ENCODE measurements around the gene NEK1.

GRCh38 chr4:169407217-169407845 is 205.1 kb downstream of the NEK1 start:
- TF ChIP-seq USF2 (IDR thresholded peaks at IDR 0.05; ENCODE audit: low read length) (no peak), CHD1 (IDR thresholded peaks at IDR 0.05; ENCODE audit: low read depth, low read length) (no peak), MAX (IDR thresholded peaks at IDR 0.05) (no peak), CEBPB (IDR thresholded peaks at IDR 0.05; ENCODE audit: low read depth, low read length) (no peak), FOSL1 (IDR thresholded peaks at IDR 0.05; ENCODE audit: insufficient read depth, low read depth, low read length) (no peak), POLR2A (IDR thresholded peaks at IDR 0.05; ENCODE audit: control extremely low read depth in 1 of 2, low read depth in 2 of 2, low read length in 2 of 2) (no peak), TAF7 (optimal IDR thresholded peaks at IDR 0.05; ENCODE audit: borderline replicate concordance, low read depth, low read length) (no peak), MAFK (IDR thresholded peaks at IDR 0.05; ENCODE audit: low read depth, low read length) (no peak), EGR1 (IDR thresholded peaks at IDR 0.05; ENCODE audit: borderline replicate concordance, low read depth, low read length) (no peak), CTCF (IDR thresholded peaks at IDR 0.05; ENCODE audit: control extremely low read depth in 1 of 3, insufficient read depth in 1 of 3, low read depth in 1 of 3, low read length in 3 of 3) (no peak), TAF1 (IDR thresholded peaks at IDR 0.05; ENCODE audit: low read depth, low read length) (no peak), EZH2 (IDR thresholded peaks at IDR 0.05; ENCODE audit: low read depth, low read length, severe bottlenecking) (no peak), SRF (IDR thresholded peaks at IDR 0.05; ENCODE audit: low read depth, low read length) (no peak)
